NCI-H1105 treated with DMSO at 0.1 percent for 48 hours (cell line): ENCODE results near the gene RETSAT.
"Not testable (repeated sequence)": the region's sequence is repeated elsewhere in the genome, so short reads cannot be mapped to it uniquely, and the experiment has no call there.

Experiments
- DNase-seq: peaks from one replicate; lab custom pipeline; 2025; lab: John Stamatoyannopoulos, UW

The RETSAT gene

DNA sequence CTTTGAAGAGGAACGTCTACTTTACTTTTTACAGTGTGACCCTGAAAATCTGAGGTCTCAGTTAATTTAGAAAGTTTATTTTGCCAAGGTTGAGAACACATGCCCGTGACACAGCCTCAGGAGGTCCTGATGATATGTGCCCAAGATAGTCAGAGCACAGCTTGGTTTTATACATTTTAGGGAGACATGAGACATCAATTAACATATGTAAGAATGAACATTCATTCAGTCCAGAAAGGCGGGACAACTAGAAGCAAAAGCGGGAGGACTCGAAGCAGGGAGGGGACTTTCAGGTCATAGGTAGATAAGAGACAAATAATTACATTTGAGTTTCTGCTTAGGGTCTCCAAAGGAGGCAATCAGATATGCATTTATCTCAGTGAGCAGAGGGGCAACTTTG, 23.9 kb upstream of the RETSAT start:
- DNase-seq = no peak

DNA sequence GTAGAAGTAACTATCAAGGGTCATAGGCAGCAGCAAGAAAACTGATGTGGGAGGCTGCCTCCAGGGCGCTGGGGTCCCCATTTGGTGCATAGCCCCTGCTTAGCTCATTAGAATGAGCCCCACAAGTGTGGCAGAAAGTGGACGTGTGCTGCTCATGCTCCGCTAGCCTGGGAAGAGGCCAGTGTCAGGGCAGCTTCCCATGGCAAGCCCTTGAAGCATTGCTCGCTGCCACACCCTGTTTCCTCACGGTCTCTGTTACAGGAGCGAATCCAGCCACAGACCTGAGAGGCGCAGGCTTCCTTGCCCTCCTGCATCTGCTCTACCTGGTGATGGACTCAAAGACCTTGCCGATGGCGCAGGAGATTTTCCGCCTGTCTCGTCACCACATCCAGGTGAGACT, 22.8 kb upstream of the RETSAT start:
- DNase-seq = no peak

DNA sequence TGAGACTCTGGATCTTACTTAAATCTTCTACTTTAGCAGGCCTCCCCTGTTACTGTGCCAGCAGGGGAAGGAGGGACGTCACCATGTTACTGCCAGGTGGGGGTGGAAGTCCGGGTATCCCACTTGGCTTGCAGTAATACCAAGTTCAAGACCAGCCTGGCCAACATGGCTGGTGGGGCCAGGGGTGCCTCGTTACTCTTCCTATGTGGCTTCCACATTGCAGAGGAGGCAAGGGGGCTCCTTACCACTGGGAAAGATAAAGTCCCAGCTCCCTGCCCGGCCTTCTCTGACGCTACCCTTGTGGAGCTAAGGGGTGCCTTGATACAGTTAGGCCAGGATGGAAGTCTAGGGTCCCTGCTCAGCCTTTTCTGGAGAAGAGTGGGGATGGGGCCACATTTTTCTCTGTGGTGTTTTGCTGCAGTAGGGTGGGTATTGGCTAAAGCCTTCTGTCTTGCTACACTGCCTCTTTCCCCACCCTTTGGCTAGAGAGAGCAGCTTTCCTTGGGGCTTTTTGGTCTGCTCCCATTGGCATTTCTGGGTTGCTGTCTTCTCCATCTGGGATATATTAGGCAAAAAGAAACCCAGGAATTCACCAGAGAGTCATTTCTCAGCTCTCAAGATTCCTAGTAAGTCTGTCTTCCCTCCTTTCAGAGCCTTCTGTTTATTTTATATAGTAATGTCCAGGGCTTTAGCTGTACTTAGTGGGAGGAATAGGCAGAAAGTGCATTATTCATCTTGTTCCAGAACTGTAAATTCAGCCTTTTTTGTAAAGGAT, 22.1 kb upstream of the RETSAT start:
- no peak for DNase-seq

GRCh38 chr2:85371045-85371444, 16.7 kb upstream of the RETSAT start:
- DNase-seq = no peak

- DNase-seq = no peak
Observed at GRCh38 chr2:85369500-85369899, 15.2 kb upstream of the RETSAT start.

DNA sequence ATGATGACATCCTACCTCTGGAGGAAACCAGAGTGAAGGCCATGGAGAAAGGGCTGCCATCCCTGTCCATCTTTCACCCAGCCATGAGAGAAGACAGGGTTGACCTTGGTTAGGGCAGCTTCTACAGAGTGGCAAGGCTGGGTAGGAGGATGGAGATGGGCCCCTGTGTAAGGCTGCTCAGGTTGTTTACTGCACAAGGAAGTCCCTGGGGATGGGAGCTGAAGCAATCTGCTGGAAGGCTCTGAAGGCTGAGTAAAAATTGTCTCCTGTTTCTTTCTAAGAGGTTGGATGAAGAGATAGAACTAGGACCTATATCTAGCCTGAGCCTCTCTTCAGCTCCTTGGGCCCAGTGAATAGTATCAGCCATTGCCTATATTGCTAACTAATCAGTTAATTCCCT, 14.6 kb upstream of the RETSAT start:
- no peak for DNase-seq

DNA sequence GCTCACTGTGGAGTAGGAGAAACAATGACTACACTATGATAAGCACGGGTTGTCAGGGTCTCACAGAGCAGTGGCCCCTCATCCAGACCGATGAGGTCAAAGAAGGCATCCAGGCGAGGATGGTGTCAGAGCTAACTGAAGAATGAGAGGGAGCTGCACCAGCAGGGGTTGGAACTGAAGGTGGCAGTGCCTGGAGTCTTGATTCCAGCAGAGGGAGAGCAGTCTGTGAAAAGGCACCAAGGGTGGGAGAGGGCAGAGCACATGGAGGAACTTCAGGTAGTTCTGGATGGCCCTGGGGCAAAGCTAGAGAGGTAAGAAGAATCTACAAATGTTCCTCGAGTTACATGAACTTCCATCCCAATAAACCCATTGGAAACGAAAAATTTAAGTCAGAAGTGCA, 12.9 kb upstream of the RETSAT start:
- DNase-seq = no peak

DNA sequence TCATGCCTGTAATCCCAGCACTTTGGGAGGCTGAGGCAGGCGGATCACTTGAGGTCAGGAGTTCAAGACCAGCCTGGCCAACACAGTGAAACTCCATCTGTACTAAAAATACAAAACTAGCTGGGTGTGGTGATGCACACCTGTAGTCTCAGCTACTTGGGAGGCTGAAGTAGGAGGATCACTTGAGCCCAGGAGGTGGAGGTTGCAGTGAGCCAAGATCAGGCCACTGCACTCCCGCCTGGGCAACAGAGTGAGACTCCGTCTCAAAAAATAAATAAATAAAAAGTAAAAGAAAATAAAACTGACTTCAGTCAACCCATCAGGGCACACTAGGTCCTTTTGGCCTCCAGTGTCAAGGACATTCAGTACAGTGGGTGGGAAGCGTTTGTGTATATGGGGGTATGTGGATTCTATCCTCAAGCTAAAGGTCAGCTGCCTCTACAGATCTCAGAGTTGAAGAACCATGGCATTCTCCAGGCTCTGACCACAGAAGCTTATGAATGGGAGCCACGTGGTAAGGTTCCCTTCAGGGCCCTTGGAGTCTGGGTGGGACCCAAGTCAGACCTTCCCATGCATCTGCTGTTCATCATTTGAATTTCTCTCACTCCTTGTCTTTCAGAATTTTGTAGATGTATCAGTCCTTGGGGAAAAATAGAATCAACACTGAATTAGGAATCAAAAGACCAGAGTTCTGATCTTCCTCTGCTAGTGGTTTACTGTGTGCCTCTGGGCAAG, 8.5 kb upstream of the RETSAT start:
- not testable (repeated sequence) for DNase-seq

DNA sequence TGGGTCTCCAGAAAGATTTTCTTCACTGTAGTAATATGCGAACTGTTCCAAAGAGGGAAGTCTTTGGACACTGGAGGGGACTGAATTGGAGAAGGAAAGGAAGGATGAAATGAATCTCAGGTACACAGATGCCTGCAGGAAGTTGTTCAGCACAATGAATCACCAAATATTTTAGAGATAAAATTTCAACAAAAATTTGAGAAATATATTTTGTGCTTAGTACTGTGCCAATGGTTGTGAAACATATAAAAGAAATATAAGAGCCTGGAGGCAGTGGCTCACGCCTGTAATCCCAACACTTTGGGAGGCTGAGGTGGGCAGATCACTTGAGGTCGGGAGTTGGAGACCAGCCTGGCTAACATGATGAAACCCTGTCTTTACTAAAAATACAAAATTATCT, 3.4 kb upstream of the RETSAT start:
- no peak for DNase-seq

DNA sequence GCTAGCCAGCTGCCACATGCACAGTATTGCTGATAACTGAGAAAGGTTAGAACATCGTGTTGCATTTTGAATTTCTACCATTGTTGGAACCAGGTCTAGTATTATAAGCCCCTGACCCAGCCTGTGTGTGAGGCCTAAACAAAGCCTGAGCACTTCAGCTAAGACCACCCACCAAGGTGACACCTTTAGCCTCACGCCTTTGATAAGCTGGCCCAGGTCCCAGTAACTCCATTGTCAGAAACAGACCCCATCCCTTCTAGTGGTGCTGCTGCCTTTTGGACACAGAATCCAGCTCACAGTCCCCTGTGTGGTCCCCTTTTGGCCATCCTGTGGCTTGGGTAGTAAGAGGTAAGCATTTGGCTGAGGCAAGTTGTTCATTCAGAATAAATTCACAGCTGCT, 1.9 kb upstream of the RETSAT start:
- DNase-seq = no peak

DNA sequence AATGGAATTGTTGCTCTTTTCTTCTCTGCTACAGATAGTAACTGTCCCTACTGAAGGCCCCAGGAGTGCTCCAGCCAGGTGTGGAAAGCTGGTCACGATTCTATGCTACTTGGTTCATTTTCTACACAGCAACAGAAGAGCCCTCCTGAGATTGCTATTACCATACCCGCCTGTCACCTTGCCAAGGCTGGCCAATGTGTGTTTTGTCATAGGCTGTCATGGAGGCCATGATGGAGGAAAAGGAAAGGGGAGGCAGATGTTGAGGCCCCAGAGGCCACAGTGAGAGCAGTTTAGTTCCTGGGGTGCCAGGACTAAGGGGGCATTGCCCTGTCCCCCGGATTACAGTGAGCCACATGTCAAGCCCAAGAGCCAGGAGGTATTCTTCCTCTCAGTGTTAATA, 1.2 kb upstream of the RETSAT start:
- DNase-seq = no peak

DNA sequence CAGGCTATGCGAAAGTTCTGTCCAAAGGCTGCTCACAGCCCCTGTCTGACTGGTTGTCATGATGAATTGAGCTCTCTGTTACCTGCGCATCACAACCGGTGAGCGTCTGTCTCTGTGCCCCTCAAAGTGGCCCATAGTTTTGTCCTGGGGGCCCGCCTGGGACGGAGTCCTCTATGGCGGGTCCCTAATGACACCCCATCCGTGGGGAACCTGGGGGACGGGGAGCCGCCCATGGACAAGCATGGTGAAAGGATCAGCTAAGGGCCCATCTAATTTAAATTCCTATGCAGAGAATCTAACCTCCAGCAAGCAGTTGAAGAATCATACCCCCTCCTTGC, 714 bp upstream of the RETSAT start:
- DNase-seq = no peak

- no peak for DNase-seq
Observed at GRCh38 chr2:85353876-85354285, 447 bp downstream of the RETSAT start.

DNA sequence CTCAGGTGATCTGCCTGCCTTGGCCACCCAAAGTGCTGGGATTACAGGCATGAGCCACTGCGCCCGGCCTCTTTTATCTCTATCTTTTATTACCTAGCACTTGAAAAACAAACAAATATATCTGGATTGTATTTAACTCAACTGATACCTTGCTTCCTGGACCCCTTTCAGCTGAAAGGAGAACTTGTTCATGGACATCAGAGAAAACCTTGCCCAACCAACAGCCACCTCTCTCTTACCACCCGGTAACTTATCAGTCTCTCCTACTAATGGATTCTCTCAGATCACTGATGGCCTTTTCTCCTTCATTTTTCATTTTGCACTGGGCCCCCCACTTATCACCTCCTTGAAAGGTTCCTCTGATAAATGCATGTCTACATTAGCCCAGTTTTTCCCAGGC, 6.7 kb downstream of the RETSAT start:
- no peak for DNase-seq

- no peak for DNase-seq
Observed at GRCh38 chr2:85344356-85344954, 9.9 kb downstream of the RETSAT start.

GRCh38 chr2:85343207-85343895, 11.0 kb downstream of the RETSAT start:
- not testable (repeated sequence) for DNase-seq

DNA sequence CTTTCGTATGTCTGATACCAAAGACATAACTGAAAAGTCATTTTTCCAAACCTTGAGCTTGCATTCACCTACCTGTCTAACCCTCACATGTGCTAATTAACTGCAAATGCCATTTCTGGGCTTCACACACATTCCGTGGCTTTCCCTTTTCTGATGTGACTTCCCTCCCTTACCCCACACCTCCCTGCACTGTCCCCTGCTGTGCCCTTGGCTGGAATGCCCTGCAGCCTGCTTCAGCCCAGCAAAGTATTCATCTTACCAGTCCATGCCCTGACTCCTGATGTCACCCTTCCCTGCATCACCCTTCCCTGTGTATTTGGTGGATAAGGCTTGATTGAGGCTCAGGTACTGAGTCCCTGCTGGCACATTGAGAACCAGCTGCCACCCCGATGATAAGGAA, 12.2 kb downstream of the RETSAT start:
- DNase-seq = no peak

DNA sequence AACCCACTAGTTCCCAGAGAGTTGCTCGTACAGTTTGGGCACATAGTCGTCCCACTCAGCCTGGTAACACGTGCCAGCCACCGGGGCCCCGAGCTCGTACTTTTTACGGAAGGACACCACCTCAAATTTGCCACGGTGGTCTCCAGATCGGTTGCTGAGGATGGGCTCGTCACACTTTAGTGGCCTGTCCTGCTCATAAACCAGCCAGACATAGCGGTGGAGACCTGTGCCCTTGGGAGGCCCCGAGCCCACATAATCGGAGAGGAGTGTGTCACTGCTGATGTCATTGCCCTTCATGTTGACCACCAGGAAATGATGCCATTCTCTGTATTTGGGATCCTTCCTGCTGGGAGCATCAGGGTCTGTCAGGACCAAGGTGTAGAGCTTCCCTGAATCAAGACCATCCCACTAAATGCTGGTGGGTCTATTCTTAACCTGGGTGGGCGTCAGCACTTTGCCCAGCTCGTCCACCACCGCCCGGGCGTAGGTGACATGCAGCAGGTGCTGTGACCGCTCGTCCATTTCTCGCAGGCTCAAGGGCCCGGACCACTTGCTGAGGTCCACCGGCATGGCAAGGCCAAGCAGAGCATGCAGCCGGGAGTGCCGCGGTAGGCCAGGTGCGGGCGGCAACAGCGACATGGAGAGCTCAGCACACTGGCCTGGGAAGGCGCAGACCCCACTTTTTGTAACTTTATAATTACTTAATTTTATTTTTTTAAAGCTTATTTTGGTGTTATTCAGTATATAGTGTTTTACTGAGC, 12.9 kb downstream of the RETSAT start:
- DNase-seq = no peak

DNA sequence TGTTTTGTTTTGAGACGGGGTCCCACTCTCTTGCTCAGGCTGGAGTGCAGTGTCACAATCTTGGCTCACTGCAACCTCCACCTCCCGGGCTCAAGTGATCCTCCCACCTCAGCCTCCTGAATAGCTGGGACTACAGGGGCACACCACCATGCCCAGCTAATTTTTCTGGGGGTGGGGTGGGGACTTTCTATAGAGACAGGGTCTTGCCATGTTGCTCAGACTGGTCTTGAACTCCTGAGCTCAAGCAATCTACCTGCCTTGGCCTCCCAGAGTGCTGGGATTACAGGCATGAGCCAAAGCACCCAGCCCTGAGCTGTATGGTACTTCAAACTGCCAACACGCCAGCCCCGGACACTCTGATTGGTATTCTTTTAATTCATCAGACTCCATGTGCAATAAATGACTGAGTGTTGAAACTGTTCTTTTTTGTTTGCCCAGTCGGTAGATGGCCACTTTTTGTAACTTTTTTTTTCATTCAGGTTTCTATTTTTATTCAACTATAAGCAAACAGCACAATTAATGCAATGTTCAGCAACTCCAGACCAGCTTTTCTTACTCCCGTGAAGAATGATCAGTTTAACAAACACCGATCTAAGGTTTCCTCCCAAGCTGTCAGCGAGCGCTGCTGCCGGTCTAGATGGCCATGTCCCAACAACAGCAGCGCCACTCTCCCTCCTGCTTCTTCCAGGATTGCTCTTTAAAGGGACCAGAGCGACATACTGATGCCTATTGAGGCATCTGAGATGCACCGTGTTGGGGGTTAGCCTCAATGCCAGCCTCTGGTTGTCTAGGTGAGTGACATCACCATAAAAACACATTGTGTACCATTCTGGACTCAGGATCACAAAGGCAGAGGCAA, 14.1 kb downstream of the RETSAT start:
- DNase-seq = no peak

GRCh38 chr2:85334928-85335327, 19.4 kb downstream of the RETSAT start:
- no peak for DNase-seq

GRCh38 chr2:85333877-85334276, 20.5 kb downstream of the RETSAT start:
- not testable (repeated sequence) for DNase-seq
